ENCODE results near the gene MUC20.

DNA sequence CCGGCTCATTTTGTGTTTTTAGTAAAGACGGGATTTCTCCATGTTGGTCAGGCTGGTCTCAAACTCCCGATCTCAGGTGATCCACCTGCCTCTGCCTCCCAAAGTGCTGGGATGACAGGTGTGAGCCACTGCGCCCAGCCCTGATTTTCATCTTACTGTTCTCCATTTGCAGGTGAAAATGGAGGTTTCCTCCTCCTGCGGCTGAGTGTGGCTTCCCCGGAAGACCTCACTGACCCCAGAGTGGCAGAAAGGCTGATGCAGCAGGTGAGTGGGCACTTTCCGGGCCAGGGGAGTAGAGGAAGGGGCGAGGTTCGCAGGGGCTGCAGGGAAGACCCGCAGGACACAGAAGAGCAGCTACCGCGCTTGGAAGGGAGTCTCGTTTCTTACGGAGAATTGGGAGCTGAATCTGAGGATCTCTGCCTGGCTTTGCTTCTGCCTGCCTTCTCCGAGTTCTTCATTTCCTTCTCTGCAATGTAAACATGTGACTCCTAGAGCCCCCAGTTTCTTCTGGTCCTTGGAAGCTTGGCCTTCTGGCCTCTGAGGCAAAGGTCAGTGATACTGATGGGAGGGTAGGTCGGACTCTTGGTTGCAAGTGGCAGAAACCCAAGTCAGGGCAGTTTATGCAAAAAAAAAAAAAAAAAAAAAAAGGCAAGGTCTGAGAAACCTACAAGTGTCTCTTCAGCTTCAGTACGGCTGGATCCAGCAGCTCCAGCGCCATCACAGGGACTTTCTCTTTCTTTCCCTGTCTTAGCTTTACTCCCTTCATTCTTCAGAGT lies 8.9 kb downstream of the MUC20 start:
- TF ChIP-seq, protein P1, sequence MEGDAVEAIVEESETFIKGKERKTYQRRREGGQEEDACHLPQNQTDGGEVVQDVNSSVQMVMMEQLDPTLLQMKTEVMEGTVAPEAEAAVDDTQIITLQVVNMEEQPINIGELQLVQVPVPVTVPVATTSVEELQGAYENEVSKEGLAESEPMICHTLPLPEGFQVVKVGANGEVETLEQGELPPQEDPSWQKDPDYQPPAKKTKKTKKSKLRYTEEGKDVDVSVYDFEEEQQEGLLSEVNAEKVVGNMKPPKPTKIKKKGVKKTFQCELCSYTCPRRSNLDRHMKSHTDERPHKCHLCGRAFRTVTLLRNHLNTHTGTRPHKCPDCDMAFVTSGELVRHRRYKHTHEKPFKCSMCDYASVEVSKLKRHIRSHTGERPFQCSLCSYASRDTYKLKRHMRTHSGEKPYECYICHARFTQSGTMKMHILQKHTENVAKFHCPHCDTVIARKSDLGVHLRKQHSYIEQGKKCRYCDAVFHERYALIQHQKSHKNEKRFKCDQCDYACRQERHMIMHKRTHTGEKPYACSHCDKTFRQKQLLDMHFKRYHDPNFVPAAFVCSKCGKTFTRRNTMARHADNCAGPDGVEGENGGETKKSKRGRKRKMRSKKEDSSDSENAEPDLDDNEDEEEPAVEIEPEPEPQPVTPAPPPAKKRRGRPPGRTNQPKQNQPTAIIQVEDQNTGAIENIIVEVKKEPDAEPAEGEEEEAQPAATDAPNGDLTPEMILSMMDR (conservative IDR thresholded peaks at IDR 0.05; ENCODE audit: low read depth in 2 of 2): no peak
- no peak for TF ChIP-seq EZH2 (IDR thresholded peaks at IDR 0.05; ENCODE audit: low read depth, unreplicated experiment)
- TF ChIP-seq POLR2AphosphoS5 (IDR thresholded peaks at IDR 0.05; ENCODE audit: low read depth): no peak
- TF ChIP-seq, protein P2, sequence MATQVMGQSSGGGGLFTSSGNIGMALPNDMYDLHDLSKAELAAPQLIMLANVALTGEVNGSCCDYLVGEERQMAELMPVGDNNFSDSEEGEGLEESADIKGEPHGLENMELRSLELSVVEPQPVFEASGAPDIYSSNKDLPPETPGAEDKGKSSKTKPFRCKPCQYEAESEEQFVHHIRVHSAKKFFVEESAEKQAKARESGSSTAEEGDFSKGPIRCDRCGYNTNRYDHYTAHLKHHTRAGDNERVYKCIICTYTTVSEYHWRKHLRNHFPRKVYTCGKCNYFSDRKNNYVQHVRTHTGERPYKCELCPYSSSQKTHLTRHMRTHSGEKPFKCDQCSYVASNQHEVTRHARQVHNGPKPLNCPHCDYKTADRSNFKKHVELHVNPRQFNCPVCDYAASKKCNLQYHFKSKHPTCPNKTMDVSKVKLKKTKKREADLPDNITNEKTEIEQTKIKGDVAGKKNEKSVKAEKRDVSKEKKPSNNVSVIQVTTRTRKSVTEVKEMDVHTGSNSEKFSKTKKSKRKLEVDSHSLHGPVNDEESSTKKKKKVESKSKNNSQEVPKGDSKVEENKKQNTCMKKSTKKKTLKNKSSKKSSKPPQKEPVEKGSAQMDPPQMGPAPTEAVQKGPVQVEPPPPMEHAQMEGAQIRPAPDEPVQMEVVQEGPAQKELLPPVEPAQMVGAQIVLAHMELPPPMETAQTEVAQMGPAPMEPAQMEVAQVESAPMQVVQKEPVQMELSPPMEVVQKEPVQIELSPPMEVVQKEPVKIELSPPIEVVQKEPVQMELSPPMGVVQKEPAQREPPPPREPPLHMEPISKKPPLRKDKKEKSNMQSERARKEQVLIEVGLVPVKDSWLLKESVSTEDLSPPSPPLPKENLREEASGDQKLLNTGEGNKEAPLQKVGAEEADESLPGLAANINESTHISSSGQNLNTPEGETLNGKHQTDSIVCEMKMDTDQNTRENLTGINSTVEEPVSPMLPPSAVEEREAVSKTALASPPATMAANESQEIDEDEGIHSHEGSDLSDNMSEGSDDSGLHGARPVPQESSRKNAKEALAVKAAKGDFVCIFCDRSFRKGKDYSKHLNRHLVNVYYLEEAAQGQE (IDR thresholded peaks at IDR 0.05; ENCODE audit: unreplicated experiment): no peak
- TF ChIP-seq, protein P3, sequence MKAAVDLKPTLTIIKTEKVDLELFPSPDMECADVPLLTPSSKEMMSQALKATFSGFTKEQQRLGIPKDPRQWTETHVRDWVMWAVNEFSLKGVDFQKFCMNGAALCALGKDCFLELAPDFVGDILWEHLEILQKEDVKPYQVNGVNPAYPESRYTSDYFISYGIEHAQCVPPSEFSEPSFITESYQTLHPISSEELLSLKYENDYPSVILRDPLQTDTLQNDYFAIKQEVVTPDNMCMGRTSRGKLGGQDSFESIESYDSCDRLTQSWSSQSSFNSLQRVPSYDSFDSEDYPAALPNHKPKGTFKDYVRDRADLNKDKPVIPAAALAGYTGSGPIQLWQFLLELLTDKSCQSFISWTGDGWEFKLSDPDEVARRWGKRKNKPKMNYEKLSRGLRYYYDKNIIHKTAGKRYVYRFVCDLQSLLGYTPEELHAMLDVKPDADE (IDR thresholded peaks at IDR 0.05): no peak
- TF ChIP-seq CREB1 (CRISPR knock-in tag; IDR thresholded peaks at IDR 0.05; ENCODE audit: low read depth): no peak
- TF ChIP-seq EZH2phosphoT487 (IDR thresholded peaks at IDR 0.05; ENCODE audit: unreplicated experiment): no peak
- TF ChIP-seq JUNB (IDR thresholded peaks at IDR 0.05; ENCODE audit: unreplicated experiment): no peak
